HG02970 (cell line): ENCODE results near the gene LRRC15.
A peak's percentile ranks its signal among the peaks of the same experiment; 100 is the strongest.

Source experiments
- ATAC-seq: cut with Tn5 transposase; IDR thresholded peaks from one replicate; pipeline ENCODE4 v1.9.1; 2021; ENCODE audit warnings: mild to moderate bottlenecking, moderate library complexity, moderate number of reproducible peaks; ENCODE audit not compliant: unreplicated experiment, low FRiP score

LRRC15 gene

DNA sequence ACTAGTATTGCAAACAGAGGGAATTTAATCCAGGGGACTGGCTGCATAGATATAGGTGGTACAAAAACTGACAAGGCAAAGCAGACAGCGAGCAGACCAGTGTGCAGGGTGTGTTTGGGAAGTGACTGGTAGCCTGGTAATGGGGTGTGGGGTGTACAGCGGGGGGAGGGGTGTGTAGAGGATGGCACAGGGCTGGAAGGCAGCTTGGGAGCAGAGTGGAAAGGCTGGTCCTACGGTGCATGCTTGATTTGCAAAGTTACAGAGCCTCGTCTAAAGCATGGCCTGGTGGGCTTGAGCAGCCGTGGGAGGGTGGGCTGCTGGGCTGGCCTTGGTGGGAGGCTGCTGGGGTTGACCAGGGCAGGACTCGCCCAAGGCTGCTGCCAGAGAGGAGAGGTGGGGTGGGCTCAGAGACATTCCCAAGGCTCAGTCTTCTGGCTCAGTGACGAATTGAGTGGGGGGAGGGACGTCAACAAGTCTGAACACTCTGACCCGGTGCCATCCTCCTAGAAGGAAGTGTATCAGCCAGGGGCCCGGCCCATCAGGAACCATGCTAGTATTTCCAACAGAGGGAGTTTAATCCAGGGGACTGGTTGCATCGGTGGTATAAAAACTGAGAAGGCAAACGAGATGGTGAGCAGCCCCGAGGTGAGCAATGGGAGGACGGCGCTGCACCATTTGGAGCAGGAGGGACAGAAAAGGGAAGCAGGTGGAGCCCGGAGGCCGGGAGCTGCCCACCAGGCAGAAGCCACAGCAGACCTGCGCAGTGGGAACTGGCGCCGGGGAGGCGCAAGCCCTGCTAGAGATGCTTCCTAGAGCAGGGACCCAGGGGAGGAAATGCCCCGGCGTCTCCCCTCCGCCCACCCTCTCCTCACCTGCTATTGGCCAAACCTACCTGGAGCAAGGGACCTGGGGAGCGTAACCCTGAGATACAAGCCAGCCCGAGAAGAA is 47.6 kb downstream of the LRRC15 start:
- ATAC-seq: no peak

- ATAC-seq: no peak
Measured at GRCh38 chr3:194320744-194321243, 48.7 kb downstream of the LRRC15 start.

DNA sequence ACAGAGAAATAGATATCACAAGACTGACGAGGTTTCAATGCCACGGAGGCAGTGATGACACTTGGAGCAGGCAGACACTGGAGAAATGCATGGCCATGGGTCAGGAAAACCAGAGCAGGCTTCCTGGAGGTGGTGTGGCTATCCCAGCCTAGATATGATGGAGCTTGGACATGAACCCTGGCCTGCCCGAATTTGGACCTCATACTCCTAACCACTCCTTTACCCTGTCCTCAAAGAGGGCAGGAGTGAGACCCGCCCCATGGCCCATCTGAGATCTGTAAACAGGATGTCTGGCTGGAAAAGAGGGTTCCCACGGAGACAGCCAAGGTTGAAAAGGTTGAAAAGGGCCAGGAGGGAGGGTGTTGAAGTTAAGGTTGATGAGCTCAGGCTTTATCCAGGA is 49.4 kb downstream of the LRRC15 start:
- no peak for ATAC-seq

DNA sequence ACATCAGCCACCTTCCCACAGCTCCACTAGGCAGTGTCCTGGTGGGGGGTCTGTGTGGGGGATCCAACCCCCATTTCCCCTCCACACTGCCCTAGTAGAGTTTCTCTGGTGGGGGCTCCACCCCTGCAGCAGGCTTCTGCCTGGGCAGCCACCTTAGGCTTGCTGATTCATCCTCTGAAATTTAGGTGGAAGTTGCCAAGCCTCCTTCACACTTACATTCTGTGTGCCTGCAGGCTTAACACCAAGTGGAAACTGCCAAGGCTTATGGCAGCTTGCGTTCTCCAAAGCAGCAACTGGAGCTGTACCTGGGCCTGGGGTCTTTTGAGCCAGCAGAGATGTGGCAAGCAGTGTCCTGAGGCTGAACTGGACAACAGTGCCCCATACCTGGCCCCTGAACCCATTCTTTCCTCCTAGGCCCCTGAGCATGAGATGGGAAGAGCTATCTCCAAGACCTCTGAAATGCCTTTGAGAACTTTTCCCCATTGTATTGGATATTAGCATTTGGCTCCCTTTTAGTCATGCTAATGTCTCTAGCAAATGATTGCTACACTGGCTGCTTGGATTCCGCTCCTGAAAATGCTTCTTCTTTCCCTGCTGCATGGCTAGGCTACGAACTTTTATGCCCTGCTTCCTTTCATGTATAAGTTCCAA is 50.9 kb downstream of the LRRC15 start:
- ATAC-seq: no peak

- no peak for ATAC-seq
Measured at GRCh38 chr3:194316918-194317317, 52.6 kb downstream of the LRRC15 start.

DNA sequence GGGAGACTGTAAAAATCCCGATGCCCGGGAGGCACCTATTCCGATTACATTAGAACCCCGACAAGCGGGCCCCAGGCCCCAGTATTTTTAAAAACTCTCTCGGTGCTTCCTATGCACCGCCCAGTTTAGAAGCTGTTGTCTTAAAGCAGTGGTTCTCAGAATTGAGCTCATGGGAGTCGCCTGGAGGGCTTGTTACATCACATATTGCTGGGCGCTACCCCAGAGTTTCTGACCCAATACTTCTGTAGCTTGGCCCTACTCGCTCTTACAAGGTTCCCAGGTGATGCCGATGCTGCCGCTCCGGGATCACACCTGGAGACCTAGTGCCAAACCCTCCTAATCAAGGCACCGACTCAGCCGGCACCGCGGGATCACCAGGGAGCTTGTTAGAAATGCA is 53.6 kb downstream of the LRRC15 start:
- ATAC-seq: no peak

DNA sequence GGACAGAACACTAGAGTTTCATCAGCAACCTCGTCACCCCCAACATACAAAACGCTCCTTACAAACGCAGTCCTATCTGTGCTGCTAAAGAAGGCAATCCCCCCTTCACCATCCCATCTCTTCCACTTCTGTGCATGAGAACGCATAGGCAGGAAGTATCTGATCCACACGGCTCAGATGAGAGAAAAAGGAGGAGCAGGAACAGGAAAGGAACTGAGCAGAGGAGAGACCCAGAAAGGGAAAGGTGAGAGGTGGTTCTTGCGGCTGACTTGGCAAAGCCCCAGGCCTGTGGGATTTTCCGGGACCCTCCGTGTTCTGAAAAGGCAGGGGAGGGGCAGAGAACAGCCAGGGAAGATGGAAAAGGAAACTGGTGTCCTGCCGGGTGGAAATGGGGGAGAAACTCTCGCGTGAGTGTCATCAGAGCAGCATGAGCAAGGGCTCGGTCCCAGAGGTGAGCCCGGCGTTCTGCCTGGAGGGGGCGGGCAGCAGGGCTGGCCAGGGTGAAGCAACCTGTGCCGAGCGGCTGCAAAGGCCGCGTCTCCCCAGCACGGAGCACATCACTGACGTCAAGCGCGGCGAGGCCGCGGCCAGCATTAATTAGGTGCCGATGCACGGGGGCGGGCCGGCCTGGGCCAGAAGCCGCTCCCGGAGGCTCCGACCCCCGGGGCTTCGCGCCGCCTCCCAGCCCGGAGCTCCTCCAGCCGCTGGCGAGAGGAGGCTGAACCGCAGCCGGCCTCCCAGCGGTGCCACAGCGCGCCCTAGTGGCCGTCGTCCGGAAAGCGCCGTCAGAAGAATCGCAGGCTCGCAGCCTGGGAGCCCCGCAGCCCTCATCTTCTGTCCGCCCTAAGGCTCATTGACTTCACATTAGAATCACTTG is 54.2 kb downstream of the LRRC15 start:
- peak; percentile 82 for ATAC-seq

- ATAC-seq: no peak
Measured at GRCh38 chr3:194314388-194315068, 55.0 kb downstream of the LRRC15 start.

DNA sequence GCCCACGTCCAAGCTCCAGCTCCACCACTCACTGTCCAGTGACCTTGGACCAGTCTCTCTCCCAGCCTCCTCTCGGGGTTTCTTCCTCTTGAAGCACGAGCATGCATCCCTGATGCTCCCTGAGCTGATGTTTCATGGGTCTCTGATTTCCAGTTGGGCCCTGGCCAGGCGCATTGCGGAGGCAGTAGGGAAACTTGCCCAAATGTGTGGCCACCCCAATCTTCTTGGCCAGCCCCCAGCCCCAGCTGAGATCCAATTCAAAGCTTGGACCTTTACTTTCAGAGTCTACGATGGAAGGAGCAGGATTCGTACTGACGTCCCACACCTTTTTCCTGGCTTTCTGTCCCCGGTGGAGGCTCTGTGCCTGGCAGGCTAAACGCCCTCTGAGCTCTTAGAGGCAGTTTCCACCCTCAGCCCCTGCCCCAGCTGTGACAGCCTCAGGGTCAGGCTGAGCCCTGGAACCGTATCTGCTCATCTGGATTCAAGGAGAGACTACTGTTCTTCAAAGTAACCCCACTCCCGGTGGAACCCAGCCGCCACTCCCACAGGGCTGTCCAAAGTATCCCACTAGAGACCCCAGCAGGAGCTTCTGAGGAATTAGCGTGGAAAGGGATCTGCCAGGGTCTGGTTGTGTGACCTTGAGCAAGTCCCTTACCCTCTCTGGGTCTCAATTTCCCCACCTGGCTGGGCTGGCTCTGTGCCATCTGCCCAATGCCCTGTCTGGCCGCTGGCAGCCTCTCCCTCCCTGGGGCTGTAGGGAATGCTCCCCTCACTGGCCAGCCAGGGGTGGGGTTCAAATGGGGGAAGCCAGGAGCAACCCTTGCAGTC is 55.8 kb downstream of the LRRC15 start:
- ATAC-seq: no peak

DNA sequence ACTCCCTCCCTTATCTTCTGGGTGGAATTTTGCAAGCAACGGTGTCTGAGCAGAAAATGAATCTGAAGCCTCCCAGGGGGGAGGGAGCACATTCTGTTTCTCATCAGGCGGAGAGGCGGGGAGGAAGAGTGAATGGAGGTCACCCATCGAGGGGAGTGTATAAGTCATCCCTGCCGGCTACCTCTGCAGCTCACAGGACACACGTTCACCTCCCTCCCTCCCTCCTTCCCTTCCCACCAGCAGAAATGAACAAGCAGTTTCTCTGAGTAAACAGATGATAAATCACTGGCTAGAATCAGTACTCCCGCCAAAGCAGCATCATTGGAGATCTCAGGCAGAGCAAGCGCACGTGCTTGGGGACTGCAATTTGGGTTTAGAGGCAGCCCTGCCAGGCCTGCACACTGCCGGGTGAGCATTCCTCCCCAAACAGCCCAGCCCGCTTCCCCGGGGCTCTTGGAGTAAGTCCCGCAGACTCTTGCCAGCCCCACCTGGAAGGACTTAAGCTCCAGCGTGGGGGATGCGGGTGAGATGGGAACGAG is 56.7 kb downstream of the LRRC15 start:
- no peak for ATAC-seq

GRCh38 chr3:194312186-194312742 is 57.3 kb downstream of the LRRC15 start:
- ATAC-seq: no peak

DNA sequence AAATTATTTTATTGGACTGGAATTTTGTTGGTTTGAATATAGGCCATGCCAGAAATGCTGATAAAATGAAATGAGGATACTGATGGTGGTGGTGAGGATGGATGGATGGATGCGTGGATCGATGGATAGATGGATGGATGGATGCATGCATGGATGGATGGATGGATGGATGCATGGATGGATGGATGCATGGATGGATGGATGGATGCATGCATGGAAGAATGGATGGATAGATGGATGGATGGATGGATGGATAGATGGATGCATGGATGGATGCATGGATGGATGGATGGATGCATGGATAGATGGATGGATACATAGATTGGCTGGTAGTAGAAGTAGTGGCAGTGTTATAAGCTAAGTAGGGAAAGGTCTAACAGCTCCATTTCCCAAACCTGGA is 58.5 kb downstream of the LRRC15 start:
- no peak for ATAC-seq

DNA sequence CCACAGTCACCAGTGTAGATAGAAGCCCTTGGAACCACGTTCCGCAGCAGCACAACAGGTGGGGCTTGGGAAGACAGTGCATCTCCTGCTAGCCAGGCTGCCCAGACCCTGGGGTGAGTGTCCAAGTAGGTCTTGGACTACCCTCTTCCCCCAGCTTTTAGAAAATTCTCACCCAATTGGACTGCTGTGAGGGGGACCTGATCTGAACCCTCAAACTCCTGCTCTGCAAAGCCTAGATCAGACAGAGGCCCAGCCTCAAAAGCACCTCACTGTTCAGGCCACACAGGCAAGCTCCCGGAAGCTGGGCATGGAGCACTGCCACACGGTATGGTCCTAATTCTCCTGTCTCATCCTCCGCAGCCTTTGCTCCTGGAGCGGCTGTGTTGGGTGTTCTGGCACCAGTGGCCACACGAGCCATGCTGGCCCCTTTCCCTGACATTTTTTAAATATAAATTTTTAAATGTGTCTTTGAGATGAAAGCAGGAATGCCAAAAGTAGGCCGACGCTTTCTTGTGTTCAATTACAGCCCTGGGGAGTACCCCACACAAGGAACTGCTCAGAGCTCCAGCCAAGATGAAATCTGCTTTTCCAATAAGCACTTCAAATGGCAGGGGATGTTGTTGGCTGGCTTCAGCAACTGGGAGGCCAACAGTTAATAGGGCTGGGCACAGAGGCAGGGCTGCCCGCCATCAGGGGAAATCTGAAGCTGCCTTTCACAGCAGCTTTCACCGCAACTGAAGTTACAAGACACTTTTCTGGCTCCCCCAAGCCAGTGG is 59.3 kb downstream of the LRRC15 start:
- ATAC-seq: no peak

DNA sequence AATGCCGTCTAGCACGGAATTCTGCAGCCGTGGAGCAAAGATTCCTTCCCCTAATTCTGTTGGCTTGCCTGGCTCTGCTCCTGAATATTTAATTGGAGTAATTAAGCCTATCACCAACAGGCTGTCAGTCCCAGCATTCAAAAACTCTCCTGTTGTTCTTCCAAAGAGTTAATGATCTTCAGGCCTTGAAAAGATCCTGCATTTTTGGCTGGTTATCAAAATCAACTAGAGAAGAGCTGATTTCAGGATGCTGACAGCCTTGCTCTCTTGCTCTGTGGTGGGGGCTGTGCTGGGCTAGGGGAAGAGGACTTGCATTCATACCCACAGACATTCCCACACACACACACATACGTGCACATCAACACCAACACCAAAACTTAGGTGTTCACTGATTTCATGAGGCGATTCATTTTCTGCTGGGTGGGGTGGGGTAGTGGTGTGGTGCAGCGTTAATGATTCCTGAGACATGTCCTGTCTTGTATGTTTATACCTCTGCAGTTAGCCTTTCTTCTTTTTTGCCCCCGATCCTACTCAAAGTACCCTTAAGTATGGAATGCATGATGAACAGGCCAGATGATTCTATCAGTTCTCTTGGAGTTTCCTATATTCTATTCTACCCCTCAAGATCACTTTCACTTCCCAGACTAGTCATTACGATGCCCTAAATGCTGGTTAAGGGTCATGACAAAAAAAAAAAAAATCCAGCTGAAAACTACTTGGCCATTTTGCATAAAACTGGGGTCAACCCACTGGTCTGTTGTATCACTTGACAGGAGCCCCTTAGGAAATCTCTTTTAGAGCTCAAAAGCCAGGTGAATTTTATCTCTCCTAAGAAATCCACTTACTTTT is 60.7 kb downstream of the LRRC15 start:
- no peak for ATAC-seq

DNA sequence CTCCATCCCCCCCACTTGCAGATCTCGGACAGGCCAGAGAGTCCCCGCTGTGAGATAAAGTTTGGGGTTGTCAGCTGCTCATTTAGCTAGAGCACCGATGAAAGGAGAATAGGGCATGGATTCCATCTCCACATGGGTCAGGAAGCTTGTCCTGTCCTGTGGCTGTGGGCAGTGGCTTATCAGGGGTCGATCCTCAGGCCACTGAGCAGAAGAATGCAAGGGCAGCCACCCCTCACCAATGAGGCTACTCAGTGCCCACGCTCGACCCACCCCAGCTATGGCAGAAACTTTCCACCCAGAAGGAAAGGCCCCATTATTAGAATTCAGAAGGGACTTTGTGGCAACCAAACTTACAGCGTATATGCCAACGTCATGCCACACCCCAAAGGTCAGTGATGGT is 61.7 kb downstream of the LRRC15 start:
- ATAC-seq: no peak

DNA sequence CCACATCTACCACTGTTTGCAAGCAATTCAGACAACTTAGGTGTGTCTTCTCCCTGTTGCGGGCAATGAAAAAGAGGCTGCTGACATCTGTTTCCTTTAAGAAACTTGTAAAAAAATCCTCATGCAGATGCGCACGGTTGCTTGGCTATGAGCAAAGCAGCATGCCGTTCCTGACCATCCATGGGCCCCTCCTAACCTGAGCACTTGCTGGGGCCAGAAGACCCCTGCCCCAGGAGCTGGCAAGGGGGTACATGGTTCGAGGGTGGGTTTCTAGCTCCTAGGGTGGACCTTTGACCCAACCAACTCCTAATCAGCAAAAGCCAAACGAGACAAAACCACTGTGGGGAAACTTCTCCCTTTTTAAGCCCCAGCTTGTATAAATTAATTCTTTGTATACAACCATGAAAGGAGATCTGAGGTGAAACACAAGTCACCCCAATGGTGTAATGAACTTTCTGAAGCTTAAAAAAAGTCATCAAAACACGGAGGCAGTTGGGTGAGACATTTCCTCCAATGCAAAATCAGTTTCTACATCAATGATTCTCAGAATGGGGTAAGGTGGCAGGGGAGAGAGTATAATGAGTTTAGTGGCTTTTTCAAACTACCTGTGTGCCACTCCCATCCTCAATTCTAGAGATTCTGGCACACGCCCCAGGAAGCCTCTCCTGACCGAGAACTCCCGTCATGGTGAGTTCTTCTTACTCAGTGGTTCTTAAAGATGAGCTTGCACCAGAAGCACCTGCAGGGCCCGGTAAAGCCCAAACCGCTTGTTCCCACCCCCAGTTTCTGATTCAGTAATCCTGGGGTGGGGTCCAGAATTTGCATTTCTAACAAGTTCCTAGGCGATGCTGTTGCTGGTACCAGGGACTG is 62.5 kb downstream of the LRRC15 start:
- peak; percentile 44 for ATAC-seq
